ENCODE measurements around the gene ATOX1. TPM values are rescaled to one million over a fixed set of nuclear protein-coding genes. Genes with fewer than 3 reads are reported as not detected.

Gene ATOX1
- total and polyA plus RNA-seq, 9 of the 15 experiments (the other 6 are each of a cell fraction or from before 2014, with no cell fraction given): 59.2 to 318 (median 86.2) TPM

GRCh38 chr5:151772029-151772845 lies 13.8 kb upstream of the ATOX1 start (continued):
- TF ChIP-seq RBFOX2 (IDR thresholded peaks at IDR 0.05; ENCODE audit: low read depth, low read length) (peak; percentile 89), POLR2G (IDR thresholded peaks at IDR 0.05; ENCODE audit: low read depth, low read length) (peak; percentile 88), ELF1 (tag; IDR thresholded peaks at IDR 0.05) (no peak), E2F3 (CRISPR knock-in tag; IDR thresholded peaks at IDR 0.05) (no peak), CCNT2 (IDR thresholded peaks at IDR 0.05; ENCODE audit: borderline replicate concordance, extremely low read depth, insufficient read length, low read depth, low read length) (peak; percentile 44), RBM22 (IDR thresholded peaks at IDR 0.05; ENCODE audit: low read depth, low read length, poor library complexity, severe bottlenecking) (peak; percentile 81), GATAD2B (IDR thresholded peaks at IDR 0.05; ENCODE audit: borderline replicate concordance) (peak; percentile 67; the same call in 1 of the 2 replicates), STAT5A (IDR thresholded peaks at IDR 0.05; ENCODE audit: borderline replicate concordance, low read length) (0 out of 2 replicates have a peak, but pooled peaks have one; percentile 8), CUX1 (CRISPR knock-in tag; IDR thresholded peaks at IDR 0.05) (peak; percentile 56; the same call in 1 of the 2 replicates), EP400 (IDR thresholded peaks at IDR 0.05) (no peak), PCBP1 (IDR thresholded peaks at IDR 0.05; ENCODE audit: low read depth, low read length, poor library complexity, severe bottlenecking) (peak; percentile 19), HNRNPH1 (optimal IDR thresholded peaks at IDR 0.05; ENCODE audit: low read depth, low read length) (no peak), OTX1 (CRISPR knock-in tag; IDR thresholded peaks at IDR 0.05) (no peak), UBTF (IDR thresholded peaks at IDR 0.05; ENCODE audit: borderline replicate concordance in 1 of 2, low read depth in 2 of 2, low read length in 2 of 2) (0 out of 4 replicates have a peak, but pooled peaks of 1 of the 2 experiments have one; percentile 31)
- TF ChIP-seq, protein P1, sequence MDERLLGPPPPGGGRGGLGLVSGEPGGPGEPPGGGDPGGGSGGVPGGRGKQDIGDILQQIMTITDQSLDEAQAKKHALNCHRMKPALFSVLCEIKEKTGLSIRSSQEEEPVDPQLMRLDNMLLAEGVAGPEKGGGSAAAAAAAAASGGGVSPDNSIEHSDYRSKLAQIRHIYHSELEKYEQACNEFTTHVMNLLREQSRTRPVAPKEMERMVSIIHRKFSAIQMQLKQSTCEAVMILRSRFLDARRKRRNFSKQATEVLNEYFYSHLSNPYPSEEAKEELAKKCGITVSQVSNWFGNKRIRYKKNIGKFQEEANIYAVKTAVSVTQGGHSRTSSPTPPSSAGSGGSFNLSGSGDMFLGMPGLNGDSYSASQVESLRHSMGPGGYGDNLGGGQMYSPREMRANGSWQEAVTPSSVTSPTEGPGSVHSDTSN (CRISPR knock-in tag; IDR thresholded peaks at IDR 0.05; ENCODE audit: low read depth): no peak
- TF ChIP-seq, protein P1 (tag; conservative IDR thresholded peaks at IDR 0.05; ENCODE audit: low read depth): no peak
